WTC11 (cell line): Measurements from ENCODE around the gene NUB1. TPM values are rescaled to one million over a fixed set of nuclear protein-coding genes. Genes with fewer than 3 reads are reported as not detected.

Source experiments
- ATAC-seq: fragments of 200-7000 bp; cut with Tn5 transposase; 2 replicates; pipeline ENCODE4 v1.10.0; 2021; ENCODE audit warnings: mild to moderate bottlenecking, moderate library complexity
- CTCF ChIA-PET: fragments of 300-600 bp; sonication (Branson Sonifier 250); formaldehyde crosslinking; loops from one replicate; lab custom pipeline; 2021; ENCODE audit warnings: antibody characterized with exemption; lab: Charles Lee
- POLR2A ChIA-PET: fragments of 350-600 bp; sonication (Branson Sonifier 250); formaldehyde crosslinking; loops from one replicate; lab custom pipeline; 2021; ENCODE audit warnings: antibody characterized with exemption; lab: Charles Lee
- DNase-seq: peaks from one replicate; pipeline ENCODE4 v3.0.0; 2021; ENCODE audit warnings: low spot score
- H3K27ac Mint-ChIP-seq: 2 replicates; pipeline ENCODE4 v1.8.0; 2021; ENCODE audit warnings: mixed read lengths
- H3K27me3 Mint-ChIP-seq: 2 replicates; pipeline ENCODE4 v1.8.0; 2021; ENCODE audit warnings: low read depth, mild to moderate bottlenecking, moderate library complexity, mixed read lengths
- H3K36me3 Mint-ChIP-seq: 2 replicates; pipeline ENCODE4 v1.8.0; 2021; ENCODE audit warnings: mixed read lengths
- H3K4me1 Mint-ChIP-seq: 2 replicates; pipeline ENCODE4 v1.8.0; 2022; ENCODE audit warnings: mixed read lengths
- H3K4me3 Mint-ChIP-seq: 2 replicates; pipeline ENCODE4 v1.8.0; 2021; ENCODE audit warnings: mild to moderate bottlenecking, moderate library complexity, mixed read lengths
- H3K9me3 Mint-ChIP-seq: 2 replicates; pipeline ENCODE4 v1.8.0; 2021; ENCODE audit warnings: mixed read lengths
- AR ChIP-seq: fragments of 250-450 bp; sonication (Bioruptor Pico); IDR thresholded peaks from 2 replicates; pipeline ENCODE4 v1.9.0; 2021; ENCODE audit warnings: mild to moderate bottlenecking
- CREM ChIP-seq: sonication (generic); formaldehyde crosslinking; IDR thresholded peaks from 2 replicates; pipeline ENCODE4 v1.8.1; 2022; ENCODE audit warnings: mild to moderate bottlenecking, missing genetic modification reagents, moderate library complexity
- HMGXB4 ChIP-seq: sonication (generic); formaldehyde crosslinking; IDR thresholded peaks from 2 replicates; pipeline ENCODE4 v1.8.1; 2023; ENCODE audit warnings: mild to moderate bottlenecking, moderate library complexity, missing genetic modification reagents
- IRF1 ChIP-seq: sonication (generic); formaldehyde crosslinking; IDR thresholded peaks from 2 replicates; pipeline ENCODE4 v1.8.0; 2023; ENCODE audit warnings: missing genetic modification reagents
- KAT7 ChIP-seq: sonication (generic); formaldehyde crosslinking; IDR thresholded peaks from 2 replicates; pipeline ENCODE4 v1.8.1; 2023; ENCODE audit warnings: missing genetic modification reagents, mild to moderate bottlenecking, borderline replicate concordance
- NR2C2 ChIP-seq: sonication (generic); formaldehyde crosslinking; IDR thresholded peaks from 2 replicates; pipeline ENCODE4 v1.8.0; 2022; ENCODE audit warnings: mild to moderate bottlenecking, missing genetic modification reagents
- PRRX2 ChIP-seq: fragments of 250-450 bp; sonication (Bioruptor Pico); IDR thresholded peaks from 2 replicates; pipeline ENCODE4 v1.8.0; 2021; ENCODE audit warnings: mild to moderate bottlenecking
- TCF7 ChIP-seq: sonication (generic); formaldehyde crosslinking; IDR thresholded peaks from 2 replicates; pipeline ENCODE4 v1.8.0; 2022; ENCODE audit warnings: mild to moderate bottlenecking, low read depth, missing genetic modification reagents, moderate library complexity
- ZNF512 ChIP-seq: sonication (generic); formaldehyde crosslinking; IDR thresholded peaks from 2 replicates; pipeline ENCODE4 v1.8.1; 2022; ENCODE audit warnings: missing genetic modification reagents, borderline replicate concordance
- ZNF532 ChIP-seq: fragments of 250-450 bp; sonication (Bioruptor Pico); IDR thresholded peaks from 2 replicates; pipeline ENCODE4 v1.9.0; 2021; ENCODE audit warnings: mild to moderate bottlenecking, borderline replicate concordance
- total RNA-seq: library from RNA; stranded (reverse); gene quantifications from 3 replicates; pipeline ENCODE4 v1.2.3, GENCODE V29; 2021
- TF ChIP-seq, protein P1 (sequence below): sonication (generic); formaldehyde crosslinking; conservative IDR thresholded peaks from 2 replicates; pipeline ENCODE4 v1.8.1; 2023; ENCODE audit warnings: mild to moderate bottlenecking, low read depth, missing genetic modification reagents, moderate library complexity

The NUB1 gene
- total RNA-seq, 1 experiment from 2014 or later: 38.3 TPM

DNA sequence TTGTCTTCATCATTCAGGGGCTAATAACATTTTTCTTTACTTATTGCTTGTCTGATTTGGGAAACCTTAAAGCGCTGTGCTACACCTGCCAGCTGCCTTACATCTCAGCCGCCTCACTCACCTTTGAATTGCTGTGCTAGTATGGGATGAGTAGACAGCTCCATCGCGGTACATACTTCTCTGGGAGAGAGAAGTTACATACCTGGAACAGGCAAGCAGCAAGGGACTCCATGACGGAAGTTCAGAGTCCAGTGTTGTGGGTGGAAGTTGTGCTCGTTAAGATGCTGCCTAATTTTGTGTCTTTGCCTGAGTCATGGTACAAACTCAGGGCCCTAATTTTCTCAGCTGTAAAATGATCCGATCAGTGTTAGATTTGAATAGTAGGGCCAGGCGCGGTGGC, 1.9 kb downstream of the NUB1 start (continued):
- TF ChIP-seq ZNF512 (CRISPR knock-in tag): no peak
- no peak for TF ChIP-seq TCF7 (CRISPR knock-in tag)
- TF ChIP-seq IRF1 (CRISPR knock-in tag): no peak

GRCh38 chr7:151345576-151346469, 4.2 kb downstream of the NUB1 start:
- POLR2A ChIA-PET: no interaction called here
- no peak overlapping the region for H3K27ac Mint-ChIP-seq
- no peaks in the 10 kb centered on the region for H3K9me3 Mint-ChIP-seq

More at GRCh38 chr7:151345576-151346469, 4.2 kb downstream of the NUB1 start:
- ATAC-seq (no peak), DNase-seq (no peak)
- CTCF ChIA-PET: no interaction called here
- peaks cover 25% of the 10 kb centered on the region for H3K36me3 Mint-ChIP-seq
- no peak overlapping the region for H3K4me3 Mint-ChIP-seq
- TF ChIP-seq ZNF532 (CRISPR knock-in tag) (no peak), KAT7 (no peak), NR2C2 (no peak), HMGXB4 (CRISPR knock-in tag) (no peak), AR (no peak), CREM (CRISPR knock-in tag) (no peak), PRRX2 (CRISPR knock-in tag) (no peak)
- TF ChIP-seq, protein P1, sequence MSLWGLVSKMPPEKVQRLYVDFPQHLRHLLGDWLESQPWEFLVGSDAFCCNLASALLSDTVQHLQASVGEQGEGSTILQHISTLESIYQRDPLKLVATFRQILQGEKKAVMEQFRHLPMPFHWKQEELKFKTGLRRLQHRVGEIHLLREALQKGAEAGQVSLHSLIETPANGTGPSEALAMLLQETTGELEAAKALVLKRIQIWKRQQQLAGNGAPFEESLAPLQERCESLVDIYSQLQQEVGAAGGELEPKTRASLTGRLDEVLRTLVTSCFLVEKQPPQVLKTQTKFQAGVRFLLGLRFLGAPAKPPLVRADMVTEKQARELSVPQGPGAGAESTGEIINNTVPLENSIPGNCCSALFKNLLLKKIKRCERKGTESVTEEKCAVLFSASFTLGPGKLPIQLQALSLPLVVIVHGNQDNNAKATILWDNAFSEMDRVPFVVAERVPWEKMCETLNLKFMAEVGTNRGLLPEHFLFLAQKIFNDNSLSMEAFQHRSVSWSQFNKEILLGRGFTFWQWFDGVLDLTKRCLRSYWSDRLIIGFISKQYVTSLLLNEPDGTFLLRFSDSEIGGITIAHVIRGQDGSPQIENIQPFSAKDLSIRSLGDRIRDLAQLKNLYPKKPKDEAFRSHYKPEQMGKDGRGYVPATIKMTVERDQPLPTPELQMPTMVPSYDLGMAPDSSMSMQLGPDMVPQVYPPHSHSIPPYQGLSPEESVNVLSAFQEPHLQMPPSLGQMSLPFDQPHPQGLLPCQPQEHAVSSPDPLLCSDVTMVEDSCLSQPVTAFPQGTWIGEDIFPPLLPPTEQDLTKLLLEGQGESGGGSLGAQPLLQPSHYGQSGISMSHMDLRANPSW (CRISPR knock-in tag): no peak
- TF ChIP-seq, all 79 proteins: peak for 0
- Mint-ChIP-seq H3K4me1 (peaks cover 3% of the 10 kb centered on the region; the same call in 1 of the 2 replicates), H3K27me3 (no peaks in the 10 kb centered on the region)
